ENCODE results near the gene MBP.
"Not testable (repeated sequence)": the region's sequence is repeated elsewhere in the genome, so short reads cannot be mapped to it uniquely, and the experiment has no call there.

Gene MBP

DNA sequence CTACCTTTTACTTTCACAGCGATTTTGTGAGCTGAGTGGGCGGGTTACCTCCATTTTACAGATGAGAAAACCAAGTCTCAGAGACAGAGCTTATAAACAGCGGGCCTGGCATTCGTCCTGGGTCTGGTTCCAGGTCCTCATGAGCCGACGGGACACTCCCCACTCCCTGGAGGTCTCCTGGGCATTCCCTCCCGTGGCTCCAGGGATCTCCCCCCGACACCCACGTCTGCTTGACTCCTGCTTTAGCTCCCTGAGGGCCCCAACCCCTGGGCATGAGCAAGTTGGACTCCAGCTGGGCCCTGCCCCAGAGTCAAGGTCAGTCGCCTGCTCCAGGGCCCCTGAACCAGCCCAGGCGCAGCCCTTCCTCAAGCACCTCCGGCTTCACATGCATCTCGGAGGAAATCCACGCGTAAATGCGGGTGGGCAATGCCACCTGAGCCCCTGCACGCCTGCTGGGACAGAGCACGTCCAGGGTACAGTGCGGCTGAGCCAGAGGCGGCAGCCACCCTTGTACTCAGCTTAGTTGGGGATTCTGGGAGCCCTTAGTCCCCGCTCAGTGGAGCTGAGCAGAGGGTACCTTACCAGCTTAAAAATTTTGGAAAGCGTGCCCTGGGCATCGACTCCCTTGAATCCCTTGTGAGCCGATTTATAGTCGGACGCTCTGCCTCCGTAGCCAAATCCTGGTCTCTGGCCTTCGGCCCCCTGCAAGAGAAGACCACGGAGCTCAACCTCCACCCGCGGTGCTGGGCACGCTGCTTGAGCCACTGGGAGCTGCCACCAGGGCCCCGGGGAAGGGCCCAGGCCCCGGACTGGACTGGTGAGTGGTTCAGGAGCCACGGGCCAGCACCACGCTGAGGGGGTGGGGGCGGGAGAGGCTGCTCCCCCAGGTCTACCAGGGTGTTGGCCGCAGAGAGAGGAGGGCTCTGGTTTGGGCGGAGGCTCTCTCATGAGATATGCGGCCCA is 148.1 kb downstream of the MBP start:
- no peak for DNase-seq

DNA sequence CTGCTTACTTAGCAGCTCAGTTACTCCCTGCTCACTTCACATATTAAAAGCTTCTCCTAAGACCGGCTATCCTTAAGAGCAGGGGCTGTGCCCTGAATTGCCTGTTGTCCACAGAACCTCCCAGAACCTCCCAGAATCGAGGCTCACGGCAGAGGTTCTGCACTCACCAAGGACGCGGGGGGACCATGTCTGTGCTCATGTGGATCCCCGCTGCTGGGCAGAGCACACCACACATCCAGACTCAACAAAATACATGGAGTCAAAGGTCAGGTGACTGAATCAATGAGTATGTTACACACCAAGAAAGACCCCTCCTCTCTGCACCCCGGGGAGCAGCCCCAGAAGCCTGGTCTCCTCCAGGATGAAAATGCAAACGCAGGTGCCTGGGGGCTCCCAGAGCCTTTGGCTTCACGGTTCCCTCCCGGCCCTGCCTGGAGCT is 149.0 kb downstream of the MBP start:
- no peak for DNase-seq

DNA sequence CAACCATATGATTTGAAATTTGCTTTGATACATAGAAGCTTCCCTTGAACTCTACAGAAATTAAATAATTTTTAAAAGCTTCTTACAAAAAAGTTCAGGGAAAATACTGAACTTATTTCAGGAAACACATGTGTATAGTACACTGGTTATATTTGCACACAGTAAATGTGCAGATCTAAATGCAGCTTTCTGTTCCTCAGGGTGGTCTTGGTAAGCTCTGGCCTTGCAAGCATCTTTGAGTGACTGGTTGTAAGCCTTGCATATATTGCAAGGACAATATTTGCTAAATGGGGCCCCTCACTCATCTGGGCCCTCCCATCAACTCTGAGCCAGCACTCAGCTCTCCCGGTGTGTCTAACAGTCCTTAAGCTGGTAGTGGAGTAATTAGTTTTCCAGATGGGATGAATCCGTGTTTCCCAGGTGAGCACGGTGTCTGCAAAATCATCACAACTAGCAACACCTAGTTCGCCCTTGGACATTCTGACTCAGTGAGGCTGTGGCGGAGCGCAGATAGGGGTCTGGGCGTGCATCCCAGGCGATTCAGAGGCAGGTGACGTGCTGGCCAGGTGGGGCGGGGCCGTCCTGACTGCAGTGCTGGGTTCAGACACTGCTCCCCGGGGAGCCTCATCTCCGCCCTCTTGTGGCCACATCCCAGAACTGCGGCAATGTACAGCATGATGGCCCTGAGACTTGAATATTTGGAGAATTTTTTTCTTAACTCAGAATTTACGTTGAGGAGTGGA is 149.6 kb downstream of the MBP start:
- peak; percentile 93 for DNase-seq

DNA sequence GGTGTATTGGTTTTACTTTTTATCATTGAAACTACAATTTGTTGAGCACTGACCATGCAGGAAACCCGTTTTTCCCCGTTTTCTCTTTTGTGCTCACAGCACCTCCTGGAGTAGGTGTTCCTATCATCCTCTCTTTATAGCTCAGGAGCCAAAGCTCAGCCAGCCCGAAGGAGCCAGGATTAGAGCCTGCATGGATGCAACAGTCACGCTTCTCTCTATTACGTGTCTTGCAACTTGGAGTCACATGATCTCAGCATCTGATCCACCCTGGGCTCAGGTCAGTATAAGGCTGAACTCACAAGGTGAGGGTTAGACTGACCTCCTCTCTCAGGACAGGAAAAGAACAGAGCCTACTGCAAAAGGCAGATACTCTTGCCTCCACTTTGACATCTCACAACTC is 150.5 kb downstream of the MBP start:
- DNase-seq = no peak

DNA sequence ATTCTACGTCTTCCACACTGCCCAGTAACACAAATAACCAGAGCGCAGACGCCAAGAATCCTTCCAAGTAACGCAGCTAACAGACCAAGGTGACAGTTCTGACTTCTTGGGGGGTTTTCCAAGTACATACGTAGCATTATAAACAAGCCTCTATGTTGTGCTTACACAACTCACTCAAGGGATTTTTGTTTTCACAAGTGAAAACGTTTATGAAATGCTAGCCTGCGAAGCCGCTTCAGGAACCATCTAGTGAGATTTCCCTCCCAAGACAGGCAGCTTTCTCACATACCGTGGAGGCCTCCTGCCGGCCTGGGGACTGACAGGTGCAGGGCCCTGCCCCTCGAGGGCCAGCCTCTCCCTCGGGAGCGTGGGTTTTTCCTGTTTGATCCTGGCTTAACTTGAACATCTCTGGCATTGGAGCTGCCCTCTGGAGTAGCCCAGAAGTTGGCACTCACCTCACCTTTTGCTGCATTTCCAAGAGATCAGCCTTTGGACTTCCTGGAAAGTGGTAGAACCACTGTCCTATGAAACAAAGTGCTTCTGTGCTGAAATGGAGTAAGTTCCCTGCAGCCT is 151.1 kb downstream of the MBP start:
- DNase-seq = no peak

DNA sequence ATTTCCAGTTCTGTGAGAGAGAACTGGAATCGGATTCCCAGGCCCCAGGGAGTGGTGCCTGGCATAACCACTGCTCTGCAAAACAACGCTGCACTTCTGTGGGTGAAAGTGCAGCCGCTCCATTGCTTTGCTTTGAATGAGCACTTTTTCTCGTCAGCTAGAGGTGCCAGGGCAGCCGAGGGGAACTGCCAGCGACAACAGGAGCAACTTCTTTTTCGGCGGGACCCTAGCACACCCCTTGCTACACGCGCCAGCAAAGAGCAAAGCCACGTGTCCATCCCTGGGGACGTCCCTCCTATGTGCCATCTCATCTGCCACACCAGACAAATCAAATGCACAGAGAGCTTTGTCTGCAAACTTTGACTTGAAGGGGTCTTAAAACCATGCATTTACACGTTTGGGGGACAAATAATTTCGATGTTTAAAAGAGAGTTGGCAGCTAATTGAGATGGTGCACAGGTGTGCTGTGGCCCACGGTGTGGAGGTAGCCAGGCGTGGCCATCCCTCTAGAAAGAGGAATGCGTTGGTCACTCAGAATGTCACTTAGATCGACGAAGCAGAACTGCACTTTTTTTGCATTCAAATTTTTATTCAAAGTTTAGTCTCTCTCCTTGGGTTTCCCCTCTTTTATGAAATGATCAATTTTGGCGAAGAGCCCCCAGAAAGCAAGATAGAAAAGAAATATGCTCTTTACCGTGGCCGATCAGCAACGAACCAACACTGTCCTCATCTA is 151.8 kb downstream of the MBP start:
- DNase-seq = no peak

DNA sequence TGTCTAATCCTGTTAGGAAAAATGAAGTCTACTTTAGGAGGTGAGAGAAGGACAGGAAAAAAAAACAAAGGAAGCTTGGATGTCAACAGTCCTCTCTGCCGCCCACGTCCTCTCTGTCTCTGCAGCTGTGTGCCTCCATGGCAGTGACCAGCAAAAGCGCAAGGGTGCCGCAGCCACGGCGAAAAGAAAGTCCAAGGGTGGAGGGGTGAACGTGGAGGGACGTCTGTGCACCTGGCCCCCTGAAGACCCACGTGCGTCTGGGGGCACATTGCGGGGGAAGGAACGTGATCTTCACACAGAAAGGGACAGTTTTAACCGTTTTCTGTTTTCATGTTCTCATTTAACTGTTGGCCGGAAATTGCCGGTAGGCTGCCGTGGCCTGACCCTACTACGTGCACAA is 152.7 kb downstream of the MBP start:
- DNase-seq = no peak

DNA sequence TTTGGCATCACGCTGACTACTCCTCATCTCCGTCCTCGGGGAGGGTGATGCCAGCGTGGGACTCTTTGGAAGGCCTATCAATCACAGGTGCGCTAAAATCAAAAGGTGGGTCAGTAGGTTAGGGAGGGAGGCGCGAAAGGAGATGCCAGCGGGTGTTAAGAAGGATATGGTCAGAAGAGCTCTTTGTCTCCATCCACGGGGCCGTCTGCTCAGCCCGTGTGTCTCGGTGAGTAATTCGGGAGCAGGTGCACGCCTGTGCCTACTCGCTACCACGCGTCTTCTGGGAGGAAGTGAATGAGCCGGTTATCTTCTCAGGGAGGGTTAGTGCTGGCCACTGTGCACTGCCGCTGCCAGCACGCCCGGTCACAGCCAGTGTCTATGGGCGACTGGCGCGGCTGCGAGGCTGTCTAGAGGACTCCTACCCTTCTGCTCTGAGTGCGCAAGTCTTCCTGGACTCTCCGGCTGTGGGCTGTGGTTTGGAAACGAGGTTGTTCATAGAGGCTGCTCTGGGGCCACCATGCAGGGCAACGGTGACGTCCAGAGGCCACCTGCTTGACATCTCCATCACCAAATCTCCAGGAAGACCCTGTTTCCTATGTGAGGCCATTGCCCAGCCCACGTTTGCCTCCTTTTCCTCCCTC is 153.4 kb downstream of the MBP start:
- no peak for DNase-seq

DNA sequence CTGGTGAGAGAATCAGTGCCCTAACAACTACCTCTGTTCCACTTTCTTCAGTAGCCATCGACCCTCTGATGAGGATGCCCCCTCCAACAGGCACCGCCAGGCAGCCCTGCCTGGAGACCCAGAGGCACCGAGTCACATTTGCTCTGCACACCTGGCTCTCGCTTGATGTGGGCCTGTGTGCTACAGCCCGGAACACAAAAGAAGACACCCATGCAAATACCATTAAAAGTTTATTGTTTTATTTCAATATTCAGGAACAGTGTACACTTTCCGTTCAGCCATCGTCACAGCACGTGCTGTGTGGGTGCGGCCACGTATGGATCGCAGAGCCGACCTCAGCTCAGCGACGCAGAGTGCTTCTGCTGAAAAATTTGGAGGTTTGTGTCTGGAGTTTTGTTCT is 154.0 kb downstream of the MBP start:
- no peak for DNase-seq

DNA sequence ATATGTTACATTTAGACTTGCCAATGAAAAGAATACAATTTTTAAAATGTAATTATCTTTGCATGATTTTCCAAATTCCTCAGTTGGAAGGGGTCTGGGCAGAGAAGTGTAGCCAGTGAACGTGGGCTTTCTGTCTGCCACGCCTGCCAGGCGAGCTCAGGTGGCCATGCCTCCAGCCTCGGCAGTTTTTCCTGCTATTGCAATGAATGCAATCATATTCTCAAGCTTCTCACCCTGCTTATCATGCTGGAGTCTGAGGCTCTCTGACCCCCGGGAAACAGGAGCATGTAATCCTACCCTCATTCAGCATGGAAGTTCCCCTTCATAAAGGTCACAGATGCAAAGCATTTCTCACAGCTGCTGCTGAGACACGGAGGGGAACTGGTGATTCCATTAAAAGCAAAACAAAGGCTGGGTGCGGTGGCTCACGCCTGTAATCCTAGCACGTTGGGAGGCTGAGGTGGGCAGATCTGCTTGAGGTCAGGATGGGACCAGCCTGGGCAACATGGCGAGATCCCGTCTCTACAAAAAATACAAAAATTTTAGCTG is 154.8 kb downstream of the MBP start:
- no peak for DNase-seq

DNA sequence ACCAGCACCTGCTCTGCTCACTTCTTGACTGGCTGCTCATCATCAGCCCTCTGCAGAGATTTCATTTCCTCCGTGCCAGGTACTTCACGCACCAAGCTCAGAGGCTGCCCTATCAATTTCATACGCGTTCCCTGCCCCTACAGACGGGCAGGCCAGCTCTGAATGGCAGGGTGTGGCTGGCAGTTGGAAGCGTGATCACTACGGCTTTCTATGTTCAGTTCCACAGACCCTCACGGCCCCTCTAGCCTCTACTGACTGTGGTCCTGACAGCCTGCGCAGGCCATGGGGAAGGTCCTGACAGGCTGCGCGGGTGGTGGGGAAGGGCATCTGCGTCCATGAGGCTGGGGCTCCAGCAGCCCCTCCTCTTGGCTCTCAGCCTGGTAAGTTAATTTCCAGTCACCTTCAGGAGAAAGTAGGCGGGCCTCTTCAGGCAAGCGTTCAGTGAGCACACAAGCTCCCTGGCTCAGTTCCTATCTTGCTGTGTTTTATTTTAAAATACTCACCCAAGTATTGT is 155.4 kb downstream of the MBP start:
- no peak for DNase-seq

DNA sequence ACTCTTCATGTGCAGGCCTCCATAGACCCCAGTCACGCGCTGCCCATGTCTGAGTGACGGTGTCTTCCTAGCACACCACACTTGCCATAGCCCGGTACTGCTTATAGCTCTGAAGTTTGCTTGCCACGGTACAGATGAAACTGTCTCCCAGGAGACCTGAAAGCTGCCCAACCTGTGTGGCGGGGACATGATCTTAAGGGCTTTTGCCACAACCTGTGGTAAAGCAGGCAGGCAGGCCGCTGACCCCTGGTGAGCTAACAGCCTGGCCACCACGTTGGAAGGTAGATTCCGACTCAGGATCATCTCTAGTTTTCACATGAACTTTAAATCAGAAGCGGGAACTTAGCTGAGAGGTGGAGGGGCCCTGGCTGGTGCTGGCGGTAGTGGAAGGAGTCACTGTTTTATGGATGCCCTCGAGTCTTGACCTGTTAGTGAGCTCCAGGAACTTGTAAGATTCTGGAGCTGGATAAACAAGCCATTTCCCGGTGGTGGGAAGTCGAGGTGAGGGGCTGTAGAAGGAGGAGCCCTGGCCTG is 156.9 kb downstream of the MBP start:
- no peak for DNase-seq

DNA sequence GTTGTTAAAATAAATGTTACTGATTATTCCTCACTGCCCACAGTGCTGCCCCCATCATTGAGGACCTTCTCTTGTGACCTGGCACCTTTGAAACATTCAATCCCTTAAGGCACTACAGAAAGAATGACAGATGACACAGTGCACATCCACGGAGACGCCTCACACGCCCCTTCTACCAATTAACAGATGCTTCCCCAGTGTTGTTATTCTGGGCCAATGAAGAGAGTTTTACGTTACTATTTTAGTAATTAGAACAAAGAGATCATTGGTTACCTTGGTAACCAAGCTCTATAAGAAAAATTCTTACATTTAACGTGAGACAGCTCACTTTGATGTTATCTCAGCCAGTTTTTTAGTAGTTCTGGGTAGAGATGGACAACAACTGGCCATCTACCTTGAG is 158.2 kb downstream of the MBP start:
- no peak for DNase-seq

DNA sequence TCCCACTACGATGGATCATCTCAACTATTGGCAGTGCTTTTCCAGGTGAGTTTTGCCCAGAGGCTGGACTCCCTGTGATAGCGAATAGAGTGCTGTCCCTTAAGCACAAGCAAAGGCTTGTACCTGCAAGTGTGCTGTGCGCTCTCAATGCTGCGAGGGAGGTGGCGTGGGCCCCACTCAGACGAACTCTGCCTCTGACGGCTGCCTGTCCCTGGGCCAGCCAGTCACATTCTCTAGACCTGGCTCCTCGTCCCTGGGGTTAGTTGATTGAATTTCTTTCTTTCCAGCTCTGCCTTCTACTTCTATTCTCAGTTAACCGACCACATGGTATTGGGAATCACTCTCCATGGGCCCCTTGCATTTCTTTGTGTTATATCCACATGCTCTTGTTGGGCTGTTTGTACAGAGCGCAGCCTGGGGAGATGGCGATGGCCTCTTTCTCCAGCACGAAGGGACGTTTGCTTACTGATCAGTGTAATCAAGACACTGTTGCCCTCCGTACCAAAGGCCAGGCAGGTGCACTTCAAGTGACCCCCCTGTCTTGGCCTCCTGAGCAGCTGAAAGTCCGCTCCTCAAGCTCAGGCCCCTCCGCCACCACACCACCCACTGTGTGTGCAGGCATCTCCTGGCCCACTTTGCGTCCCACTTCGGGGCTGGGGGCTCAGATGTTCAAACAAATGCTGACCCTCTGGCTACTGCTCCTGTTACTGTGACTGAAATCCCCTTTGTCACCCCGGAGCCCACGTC is 158.9 kb downstream of the MBP start:
- DNase-seq = no peak

DNA sequence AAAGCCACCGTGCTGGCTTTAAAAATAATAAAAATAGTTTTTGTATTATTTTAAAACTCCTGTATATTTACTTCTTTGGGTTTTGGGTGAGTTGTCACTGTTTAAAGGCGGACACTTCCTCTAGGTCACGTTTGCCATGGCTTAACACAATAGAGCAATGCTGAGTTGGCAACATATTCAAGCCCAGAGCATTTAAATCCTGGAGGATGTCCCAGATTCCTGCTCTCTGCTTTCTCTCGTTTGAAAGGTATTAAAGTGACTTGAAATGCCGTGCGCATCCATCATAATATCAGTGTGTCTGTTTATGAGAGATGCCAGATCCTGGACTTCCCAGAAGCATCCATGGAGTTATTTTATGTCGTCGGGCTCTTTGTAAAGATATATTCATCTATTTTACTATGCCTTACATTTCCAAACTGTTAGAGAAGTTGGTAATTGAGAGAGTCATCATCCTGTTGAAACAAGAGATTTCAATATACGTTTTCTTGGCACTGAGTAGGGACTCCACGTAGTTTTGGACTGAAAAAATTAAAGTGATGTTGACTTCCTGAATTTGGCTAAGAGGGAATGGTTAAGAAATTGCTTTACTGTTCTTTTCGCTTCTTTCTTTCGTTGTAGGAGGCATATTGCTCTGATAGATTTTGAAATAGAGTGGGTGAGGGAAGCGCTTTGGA is 159.6 kb downstream of the MBP start:
- DNase-seq = no peak

DNA sequence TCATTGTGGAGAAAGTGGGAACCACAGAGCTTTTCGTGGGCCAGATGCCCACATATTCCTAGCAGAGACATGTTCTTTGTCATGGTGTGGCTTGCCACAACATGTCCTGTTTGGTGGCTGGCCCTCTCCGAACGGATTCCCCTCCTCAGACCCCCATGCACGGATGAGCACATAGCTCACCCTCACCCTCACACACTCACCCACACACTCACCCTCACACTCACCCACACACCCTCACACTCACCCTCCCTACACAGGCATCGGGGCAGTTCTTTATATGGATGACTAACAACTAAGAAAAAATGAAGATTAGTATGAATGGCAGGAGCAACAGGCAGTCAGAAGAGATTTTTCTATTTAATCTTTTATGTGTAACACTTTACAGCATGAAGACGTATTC is 160.3 kb downstream of the MBP start:
- no peak for DNase-seq

DNA sequence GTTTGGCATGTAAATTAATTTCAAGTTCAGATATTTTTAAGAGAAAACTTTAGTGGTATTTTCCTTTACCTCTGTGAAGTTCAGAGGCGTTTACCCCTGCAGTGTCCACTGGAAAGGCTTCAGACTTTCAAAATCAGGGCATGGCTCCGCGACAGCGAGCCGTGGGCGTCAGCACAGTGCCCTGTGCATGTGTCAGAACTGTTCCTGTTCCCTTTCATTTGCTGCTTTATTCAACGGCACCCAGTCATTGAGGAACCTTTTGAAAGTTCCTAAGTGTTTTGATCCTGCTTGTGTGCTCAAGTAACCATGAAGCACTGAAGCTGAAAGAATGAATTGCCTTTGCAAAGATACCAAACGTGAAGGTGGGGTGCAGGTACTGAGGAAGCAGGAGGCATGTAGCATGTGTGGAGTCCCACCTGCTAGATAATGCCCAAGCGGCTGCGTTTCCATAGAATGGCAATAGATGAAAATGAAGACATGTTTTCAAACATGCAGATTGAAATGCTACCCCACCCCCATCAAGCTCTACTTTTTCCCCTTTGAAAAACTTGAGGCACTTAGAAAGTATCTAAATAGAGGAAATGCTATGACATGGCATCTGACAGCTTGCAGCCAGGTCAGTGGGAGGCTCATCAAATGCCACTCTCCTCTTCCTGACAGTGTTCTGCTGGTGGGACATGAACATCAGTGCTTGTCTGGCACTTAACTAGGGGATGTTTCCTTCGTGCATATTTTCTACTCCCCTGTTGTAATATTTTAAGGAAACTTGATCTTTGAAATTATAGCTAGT is 161.6 kb downstream of the MBP start:
- no peak for DNase-seq

DNA sequence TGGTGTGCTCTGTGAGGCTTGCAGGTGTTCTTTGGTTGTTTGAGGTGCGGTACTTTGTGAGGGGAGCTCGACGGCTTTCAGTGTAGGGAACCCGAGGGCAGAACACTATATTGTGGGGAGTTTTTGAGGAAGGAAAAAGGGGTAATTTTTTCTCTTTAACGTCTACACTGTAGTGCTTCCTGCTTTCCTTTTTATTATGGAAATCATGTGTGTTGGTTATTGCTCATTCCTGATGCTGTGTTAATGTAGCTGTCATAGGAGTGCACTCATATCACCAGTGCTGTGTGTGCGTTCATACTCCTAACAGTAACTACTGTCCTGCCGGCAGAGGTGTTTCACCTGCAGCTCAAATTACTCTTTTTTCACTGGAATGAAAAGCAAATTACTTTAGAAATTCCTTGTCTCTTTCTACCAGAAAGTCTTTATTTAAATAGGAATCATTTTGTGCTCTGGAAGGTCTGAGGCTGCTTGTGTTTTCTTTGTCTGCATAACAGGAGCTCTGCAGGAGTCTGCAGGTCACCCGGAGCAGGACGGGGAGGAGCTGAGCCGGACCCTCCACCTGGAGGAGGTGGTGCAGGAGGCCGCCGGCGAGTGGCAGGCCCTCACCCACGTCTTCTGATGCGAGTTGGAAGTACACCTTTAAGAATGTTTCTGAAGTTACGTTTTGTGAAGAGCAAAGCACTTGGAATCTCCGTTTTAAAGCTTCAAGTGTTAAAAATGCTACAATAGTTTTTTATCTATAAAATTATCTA is 164.7 kb downstream of the MBP start:
- no peak for DNase-seq

DNA sequence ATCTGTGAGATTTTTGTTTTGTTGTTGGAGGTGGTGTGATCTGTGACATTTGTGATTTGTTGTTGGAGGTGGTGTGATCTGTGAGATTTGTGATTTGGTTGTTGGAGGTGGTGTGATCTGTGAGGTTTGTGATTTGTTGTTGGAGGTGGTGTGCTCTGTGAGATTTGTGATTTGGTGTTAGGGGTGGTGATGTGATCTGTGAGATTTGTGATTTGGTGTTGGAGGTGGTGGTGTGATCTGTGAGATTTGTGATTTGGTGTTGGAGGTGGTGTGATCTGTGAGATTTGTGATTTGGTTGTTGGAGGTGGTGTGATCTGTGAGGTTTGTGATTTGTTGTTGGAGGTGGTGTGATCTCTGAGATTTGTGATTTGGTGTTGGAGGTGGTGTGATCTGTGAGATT is 165.3 kb downstream of the MBP start:
- DNase-seq = not testable (repeated sequence)
